SK-N-SH treated with all-trans-retinoic acid at 6 μM for 48 hours (cell line): ENCODE results near the gene FAM3B.

Experiments
- ATAC-seq: fragments of 200-7000 bp; cut with Tn5 transposase; 3 replicates; pipeline ENCODE4 v1.9.1; 2020; ENCODE audit warnings: mild to moderate bottlenecking, moderate library complexity
- BACH2 ChIP-seq: fragments of 250-450 bp; sonication (Bioruptor Pico); IDR thresholded peaks from 2 replicates; pipeline ENCODE4 v1.9.0; 2021; ENCODE audit warnings: mild to moderate bottlenecking, borderline replicate concordance
- ESRRG ChIP-seq: fragments of 250-450 bp; sonication (Bioruptor Pico); IDR thresholded peaks from 2 replicates; pipeline ENCODE4 v1.6.1; 2021; ENCODE audit warnings: mild to moderate bottlenecking
- ISL1 ChIP-seq: fragments of 250-450 bp; sonication (Bioruptor Pico); IDR thresholded peaks from 2 replicates; pipeline ENCODE4 v2.1.2; 2022; ENCODE audit warnings: mild to moderate bottlenecking, moderate library complexity
- PPARA ChIP-seq: fragments of 250-450 bp; sonication (Bioruptor Pico); IDR thresholded peaks from 2 replicates; pipeline ENCODE4 v1.5.0; 2020; ENCODE audit warnings: mild to moderate bottlenecking, borderline replicate concordance
- TCF4 ChIP-seq: fragments of 250-450 bp; sonication (Bioruptor Pico); IDR thresholded peaks from 2 replicates; pipeline ENCODE4 v1.8.0; 2021; ENCODE audit warnings: mild to moderate bottlenecking, moderate library complexity, borderline replicate concordance
- TOX ChIP-seq: fragments of 250-450 bp; sonication (Bioruptor Pico); IDR thresholded peaks from 2 replicates; pipeline ENCODE4 v1.8.0; 2021; ENCODE audit warnings: mild to moderate bottlenecking, moderate library complexity, borderline replicate concordance
- ZC3H10 ChIP-seq: fragments of 250-450 bp; sonication (Bioruptor Pico); IDR thresholded peaks from 2 replicates; pipeline ENCODE4 v1.5.1; 2021; ENCODE audit warnings: mild to moderate bottlenecking, moderate library complexity
- ZFP3 ChIP-seq: fragments of 250-450 bp; sonication (Bioruptor Pico); IDR thresholded peaks from 2 replicates; pipeline ENCODE4 v1.5.0; 2020; ENCODE audit warnings: mild to moderate bottlenecking, moderate library complexity
- ZNF565 ChIP-seq: fragments of 450-650 bp; formaldehyde crosslinking; conservative IDR thresholded peaks from 2 replicates; pipeline ENCODE4 v1.5.0; 2020; ENCODE audit warnings: low read depth, mild to moderate bottlenecking, moderate library complexity
- ZNF70 ChIP-seq: fragments of 450-650 bp; formaldehyde crosslinking; IDR thresholded peaks from 2 replicates; pipeline ENCODE4 v1.5.0; 2020; ENCODE audit warnings: mild to moderate bottlenecking, moderate library complexity
- ZNF8 ChIP-seq: fragments of 450-650 bp; formaldehyde crosslinking; IDR thresholded peaks from 2 replicates; pipeline ENCODE4 v1.5.0; 2020; ENCODE audit warnings: mild to moderate bottlenecking, moderate library complexity
- TF ChIP-seq, protein P1 (sequence below): fragments of 250-450 bp; sonication (Bioruptor Pico); IDR thresholded peaks from 2 replicates; pipeline ENCODE4 v1.5.1; 2021; ENCODE audit warnings: mild to moderate bottlenecking, moderate library complexity
- TF ChIP-seq, protein P2 (sequence below): fragments of 250-450 bp; sonication (Bioruptor Pico); IDR thresholded peaks from 2 replicates; pipeline ENCODE4 v1.8.0; 2021; ENCODE audit warnings: low read depth, mild to moderate bottlenecking, moderate library complexity, borderline replicate concordance
- TF ChIP-seq, protein P3 (sequence below): fragments of 250-450 bp; sonication (Bioruptor Pico); IDR thresholded peaks from 2 replicates; pipeline ENCODE4 v1.5.1; 2020; ENCODE audit warnings: low read depth, mild to moderate bottlenecking, moderate library complexity
- TF ChIP-seq, protein P4 (sequence below): fragments of 250-450 bp; sonication (Bioruptor Pico); IDR thresholded peaks from 2 replicates; pipeline ENCODE4 v1.5.0; 2020; ENCODE audit warnings: mild to moderate bottlenecking, moderate library complexity
- TF ChIP-seq, protein P5 (sequence below): fragments of 250-450 bp; sonication (Bioruptor Pico); IDR thresholded peaks from 2 replicates; pipeline ENCODE4 v1.8.0; 2020; ENCODE audit warnings: mild to moderate bottlenecking, moderate library complexity, borderline replicate concordance

Gene FAM3B

DNA sequence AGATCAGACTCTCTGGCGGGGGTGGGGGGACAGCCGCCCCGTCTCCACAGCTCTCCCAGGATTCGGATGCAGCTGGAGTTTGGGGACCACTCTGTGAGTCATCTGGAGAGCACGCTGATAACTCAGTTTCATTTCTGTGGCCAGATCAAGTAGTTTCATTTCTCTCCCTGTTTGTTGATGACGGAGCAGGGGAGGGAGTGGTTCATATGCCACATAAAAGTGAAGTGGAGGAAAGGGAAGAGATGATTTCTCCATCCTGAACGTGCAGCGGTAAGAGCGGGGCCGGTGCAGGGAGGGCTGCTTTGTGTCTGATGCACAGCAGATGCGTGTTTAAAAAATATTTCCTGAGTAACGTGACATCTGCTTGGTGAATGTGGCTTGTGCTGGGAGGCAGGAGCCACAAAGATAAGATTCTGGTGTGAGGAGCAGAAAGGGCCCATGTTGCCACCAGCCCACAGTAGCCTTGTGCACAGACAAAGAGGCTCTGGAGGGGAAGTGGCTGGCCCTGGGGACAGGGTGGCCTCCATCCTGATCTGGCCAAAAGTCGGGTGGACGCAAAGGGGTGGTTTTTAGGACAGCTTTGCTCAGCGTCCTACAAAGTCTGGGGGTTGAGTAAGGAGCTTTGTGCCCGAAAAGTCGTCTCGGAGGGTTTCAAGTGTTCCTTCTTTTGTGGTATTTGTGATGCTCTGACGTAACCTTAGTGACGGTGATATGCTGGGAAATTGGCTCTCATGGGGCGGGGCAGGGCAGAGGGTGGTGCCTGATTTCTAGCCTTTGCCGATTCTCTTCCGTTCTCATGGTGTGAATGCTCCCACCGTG, 45.4 kb downstream of the FAM3B start, which contains the start of gene MX2:
Gene MX2 (plus strand): TSS at position 242 of the 819 bp plus-strand sequence. CDS start 14,880 bp downstream, outside the sequence.
- no peak for TF ChIP-seq ZC3H10 (CRISPR knock-in tag)
- TF ChIP-seq, protein P1, sequence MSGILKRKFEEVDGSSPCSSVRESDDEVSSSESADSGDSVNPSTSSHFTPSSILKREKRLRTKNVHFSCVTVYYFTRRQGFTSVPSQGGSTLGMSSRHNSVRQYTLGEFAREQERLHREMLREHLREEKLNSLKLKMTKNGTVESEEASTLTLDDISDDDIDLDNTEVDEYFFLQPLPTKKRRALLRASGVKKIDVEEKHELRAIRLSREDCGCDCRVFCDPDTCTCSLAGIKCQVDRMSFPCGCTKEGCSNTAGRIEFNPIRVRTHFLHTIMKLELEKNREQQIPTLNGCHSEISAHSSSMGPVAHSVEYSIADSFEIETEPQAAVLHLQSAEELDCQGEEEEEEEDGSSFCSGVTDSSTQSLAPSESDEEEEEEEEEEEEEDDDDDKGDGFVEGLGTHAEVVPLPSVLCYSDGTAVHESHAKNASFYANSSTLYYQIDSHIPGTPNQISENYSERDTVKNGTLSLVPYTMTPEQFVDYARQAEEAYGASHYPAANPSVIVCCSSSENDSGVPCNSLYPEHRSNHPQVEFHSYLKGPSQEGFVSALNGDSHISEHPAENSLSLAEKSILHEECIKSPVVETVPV (CRISPR knock-in tag), result no peak
- TF ChIP-seq ZFP3 (CRISPR knock-in tag), result no peak
- no peak for TF ChIP-seq TOX (CRISPR knock-in tag)
- TF ChIP-seq TCF4 (CRISPR knock-in tag), result no peak
- TF ChIP-seq, protein P2, sequence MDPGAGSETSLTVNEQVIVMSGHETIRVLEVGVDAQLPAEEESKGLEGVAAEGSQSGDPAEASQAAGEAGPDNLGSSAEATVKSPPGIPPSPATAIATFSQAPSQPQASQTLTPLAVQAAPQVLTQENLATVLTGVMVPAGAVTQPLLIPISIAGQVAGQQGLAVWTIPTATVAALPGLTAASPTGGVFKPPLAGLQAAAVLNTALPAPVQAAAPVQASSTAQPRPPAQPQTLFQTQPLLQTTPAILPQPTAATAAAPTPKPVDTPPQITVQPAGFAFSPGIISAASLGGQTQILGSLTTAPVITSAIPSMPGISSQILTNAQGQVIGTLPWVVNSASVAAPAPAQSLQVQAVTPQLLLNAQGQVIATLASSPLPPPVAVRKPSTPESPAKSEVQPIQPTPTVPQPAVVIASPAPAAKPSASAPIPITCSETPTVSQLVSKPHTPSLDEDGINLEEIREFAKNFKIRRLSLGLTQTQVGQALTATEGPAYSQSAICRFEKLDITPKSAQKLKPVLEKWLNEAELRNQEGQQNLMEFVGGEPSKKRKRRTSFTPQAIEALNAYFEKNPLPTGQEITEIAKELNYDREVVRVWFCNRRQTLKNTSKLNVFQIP (CRISPR knock-in tag), result no peak
- TF ChIP-seq ESRRG (CRISPR knock-in tag), result no peak
- TF ChIP-seq, protein P3, sequence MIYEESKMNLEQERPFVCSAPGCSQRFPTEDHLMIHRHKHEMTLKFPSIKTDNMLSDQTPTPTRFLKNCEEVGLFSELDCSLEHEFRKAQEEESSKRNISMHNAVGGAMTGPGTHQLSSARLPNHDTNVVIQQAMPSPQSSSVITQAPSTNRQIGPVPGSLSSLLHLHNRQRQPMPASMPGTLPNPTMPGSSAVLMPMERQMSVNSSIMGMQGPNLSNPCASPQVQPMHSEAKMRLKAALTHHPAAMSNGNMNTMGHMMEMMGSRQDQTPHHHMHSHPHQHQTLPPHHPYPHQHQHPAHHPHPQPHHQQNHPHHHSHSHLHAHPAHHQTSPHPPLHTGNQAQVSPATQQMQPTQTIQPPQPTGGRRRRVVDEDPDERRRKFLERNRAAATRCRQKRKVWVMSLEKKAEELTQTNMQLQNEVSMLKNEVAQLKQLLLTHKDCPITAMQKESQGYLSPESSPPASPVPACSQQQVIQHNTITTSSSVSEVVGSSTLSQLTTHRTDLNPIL (CRISPR knock-in tag), result no peak
- TF ChIP-seq, protein P4, sequence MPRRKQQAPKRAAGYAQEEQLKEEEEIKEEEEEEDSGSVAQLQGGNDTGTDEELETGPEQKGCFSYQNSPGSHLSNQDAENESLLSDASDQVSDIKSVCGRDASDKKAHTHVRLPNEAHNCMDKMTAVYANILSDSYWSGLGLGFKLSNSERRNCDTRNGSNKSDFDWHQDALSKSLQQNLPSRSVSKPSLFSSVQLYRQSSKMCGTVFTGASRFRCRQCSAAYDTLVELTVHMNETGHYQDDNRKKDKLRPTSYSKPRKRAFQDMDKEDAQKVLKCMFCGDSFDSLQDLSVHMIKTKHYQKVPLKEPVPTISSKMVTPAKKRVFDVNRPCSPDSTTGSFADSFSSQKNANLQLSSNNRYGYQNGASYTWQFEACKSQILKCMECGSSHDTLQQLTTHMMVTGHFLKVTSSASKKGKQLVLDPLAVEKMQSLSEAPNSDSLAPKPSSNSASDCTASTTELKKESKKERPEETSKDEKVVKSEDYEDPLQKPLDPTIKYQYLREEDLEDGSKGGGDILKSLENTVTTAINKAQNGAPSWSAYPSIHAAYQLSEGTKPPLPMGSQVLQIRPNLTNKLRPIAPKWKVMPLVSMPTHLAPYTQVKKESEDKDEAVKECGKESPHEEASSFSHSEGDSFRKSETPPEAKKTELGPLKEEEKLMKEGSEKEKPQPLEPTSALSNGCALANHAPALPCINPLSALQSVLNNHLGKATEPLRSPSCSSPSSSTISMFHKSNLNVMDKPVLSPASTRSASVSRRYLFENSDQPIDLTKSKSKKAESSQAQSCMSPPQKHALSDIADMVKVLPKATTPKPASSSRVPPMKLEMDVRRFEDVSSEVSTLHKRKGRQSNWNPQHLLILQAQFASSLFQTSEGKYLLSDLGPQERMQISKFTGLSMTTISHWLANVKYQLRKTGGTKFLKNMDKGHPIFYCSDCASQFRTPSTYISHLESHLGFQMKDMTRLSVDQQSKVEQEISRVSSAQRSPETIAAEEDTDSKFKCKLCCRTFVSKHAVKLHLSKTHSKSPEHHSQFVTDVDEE (CRISPR knock-in tag), result no peak
- TF ChIP-seq, protein P5, sequence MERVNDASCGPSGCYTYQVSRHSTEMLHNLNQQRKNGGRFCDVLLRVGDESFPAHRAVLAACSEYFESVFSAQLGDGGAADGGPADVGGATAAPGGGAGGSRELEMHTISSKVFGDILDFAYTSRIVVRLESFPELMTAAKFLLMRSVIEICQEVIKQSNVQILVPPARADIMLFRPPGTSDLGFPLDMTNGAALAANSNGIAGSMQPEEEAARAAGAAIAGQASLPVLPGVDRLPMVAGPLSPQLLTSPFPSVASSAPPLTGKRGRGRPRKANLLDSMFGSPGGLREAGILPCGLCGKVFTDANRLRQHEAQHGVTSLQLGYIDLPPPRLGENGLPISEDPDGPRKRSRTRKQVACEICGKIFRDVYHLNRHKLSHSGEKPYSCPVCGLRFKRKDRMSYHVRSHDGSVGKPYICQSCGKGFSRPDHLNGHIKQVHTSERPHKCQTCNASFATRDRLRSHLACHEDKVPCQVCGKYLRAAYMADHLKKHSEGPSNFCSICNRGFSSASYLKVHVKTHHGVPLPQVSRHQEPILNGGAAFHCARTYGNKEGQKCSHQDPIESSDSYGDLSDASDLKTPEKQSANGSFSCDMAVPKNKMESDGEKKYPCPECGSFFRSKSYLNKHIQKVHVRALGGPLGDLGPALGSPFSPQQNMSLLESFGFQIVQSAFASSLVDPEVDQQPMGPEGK (CRISPR knock-in tag), result no peak
- peak; percentile 33 for ATAC-seq

DNA sequence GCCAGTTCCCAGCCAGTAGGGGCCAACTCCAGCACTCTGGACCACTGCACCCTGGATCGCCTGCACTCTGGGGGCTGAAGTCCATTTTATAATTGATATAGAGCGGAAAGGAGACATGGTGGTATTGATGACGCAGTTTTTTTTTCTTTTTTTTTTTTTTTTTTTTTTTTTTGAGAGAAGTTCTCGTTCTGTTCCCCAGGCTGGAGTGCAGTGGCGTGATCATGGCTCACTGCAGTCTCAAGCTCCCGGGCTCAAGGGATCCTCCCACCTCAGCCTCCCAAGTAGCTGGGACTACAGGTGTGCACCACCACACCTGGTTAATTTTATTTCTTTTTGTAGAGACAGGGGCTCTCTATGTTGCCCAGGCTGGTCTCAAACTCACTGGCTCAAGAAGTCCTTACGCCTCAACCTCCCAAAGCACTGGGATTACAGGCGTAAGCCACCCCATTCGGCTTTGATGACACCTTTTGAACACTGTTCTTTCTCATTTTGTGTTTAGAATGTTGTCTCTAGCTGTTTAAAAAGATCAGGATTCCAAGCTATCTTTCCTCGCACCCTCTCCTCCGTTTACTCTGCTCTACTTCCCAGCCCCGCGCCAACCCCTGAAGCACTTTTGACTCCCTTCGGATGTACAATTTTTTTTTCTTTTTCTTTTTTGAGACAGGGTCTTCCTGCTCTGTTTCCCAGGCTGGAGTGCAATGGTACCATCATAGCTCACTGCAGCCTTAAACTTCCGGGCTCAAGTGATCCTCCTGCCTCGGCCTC, 46.2 kb downstream of the FAM3B start:
- no peak for ATAC-seq
- TF ChIP-seq PPARA (CRISPR knock-in tag) (no peak), ZNF8 (CRISPR knock-in tag) (no peak), ESRRG (CRISPR knock-in tag) (no peak), BACH2 (CRISPR knock-in tag) (no peak)
- TF ChIP-seq, all 23 proteins: peak for 0

DNA sequence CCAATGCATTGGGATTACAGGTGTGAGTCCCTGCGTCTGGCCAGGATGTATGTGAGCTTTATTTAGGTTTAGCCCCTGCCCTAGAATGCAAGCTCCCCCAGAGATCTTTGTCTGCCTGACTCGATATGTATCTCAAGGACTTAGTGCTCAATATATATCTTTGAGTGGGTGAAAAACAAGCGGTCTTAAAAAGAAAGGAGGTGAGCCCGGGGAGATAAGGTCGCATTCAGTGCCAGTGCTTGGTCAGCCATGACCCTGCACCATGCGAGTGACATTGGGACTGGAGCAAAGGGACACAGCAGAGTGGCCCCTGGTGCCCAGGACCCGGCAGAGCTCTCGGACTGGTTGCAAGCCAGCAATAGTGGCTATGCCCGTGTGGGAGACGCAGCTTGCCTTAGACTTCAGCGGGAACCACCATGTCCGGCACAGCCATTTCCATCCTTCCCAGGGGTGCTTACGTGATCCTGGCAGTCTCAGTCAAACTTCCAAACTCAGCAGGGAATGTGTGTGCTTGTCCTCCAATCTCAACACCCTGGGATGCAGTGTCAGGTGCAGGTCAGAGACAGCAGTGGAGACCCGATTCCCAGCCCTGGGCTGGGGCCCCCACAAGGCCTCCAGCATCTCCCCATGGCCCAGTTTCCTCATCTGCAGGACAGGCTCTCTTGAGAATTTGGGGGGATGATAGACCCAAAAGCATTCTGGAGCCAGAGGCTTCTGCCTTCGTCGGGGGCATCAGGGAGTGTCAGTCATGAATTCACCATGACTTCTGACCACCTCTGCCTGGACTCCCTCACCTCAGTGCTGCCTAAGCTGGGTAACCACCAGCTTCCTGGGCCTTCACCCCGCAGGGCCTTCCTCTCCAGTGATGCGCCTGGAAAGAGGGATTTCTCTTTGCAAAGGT, 47.0 kb downstream of the FAM3B start:
- ATAC-seq, result no peak
- TF ChIP-seq, protein P4 (CRISPR knock-in tag), result no peak
- no peak for TF ChIP-seq ZNF565 (CRISPR knock-in tag)
- TF ChIP-seq ZNF70 (CRISPR knock-in tag), result no peak
- TF ChIP-seq ISL1, result no peak
- TF ChIP-seq, all 23 proteins: peak for 0
